Keratinocyte (primary cell): ENCODE results near the gene WDR76. TPM values are rescaled to one million over a fixed set of nuclear protein-coding genes. Genes with fewer than 3 reads are reported as not detected.

Source experiments
- DNase-seq: peaks from one replicate; pipeline ENCODE4 v3.0.0-alpha.2; 2011; ENCODE audit warnings: low read depth, missing footprints, low spot score
- FAIRE-seq: peaks from 2 replicates; lab custom pipeline; 2011; peaks lifted over from hg19 to GRCh38; lab: Jason Lieb, UNC
- H2AFZ ChIP-seq: 2 replicates; pipeline ENCODE4 v1.6.0; 2012; ENCODE audit warnings: low read length, control low read depth, inconsistent platforms; ENCODE audit not compliant: control insufficient read depth
- H3K27ac ChIP-seq: 2 replicates; pipeline ENCODE4 v1.5.1; 2011; ENCODE audit warnings: low read length; ENCODE audit not compliant: control insufficient read depth, insufficient read depth
- H3K27me3 ChIP-seq: 3 replicates; pipeline ENCODE4 v1.6.0; 2011; ENCODE audit warnings: low read length; ENCODE audit not compliant: control insufficient read depth, insufficient read depth; ENCODE audit errors: extremely low read depth
- H3K36me3 ChIP-seq, 2 experiments: 2 replicates in 1 of 2; 3 replicates in 1 of 2; pipeline ENCODE4 v1.5.1; 2011; ENCODE audit warnings: low read length in 2 of 2, mild to moderate bottlenecking in 1 of 2; ENCODE audit not compliant: control insufficient read depth in 2 of 2, insufficient read depth in 2 of 2; ENCODE audit errors: extremely low read depth in 1 of 2
- H3K4me1 ChIP-seq: 3 replicates; pipeline ENCODE4 v1.5.1; 2011; ENCODE audit warnings: low read length; ENCODE audit not compliant: control insufficient read depth, insufficient read depth; ENCODE audit errors: extremely low read depth
- H3K4me2 ChIP-seq: 3 replicates; pipeline ENCODE4 v1.6.0; 2011; ENCODE audit warnings: low read depth, low read length; ENCODE audit not compliant: control insufficient read depth, insufficient read depth; ENCODE audit errors: extremely low read depth
- H3K4me3 ChIP-seq, 3 experiments: fragments of 200-600 bp in 1 of 3; sonication (generic) in 1 of 3; 2 replicates in 2 of 3; 3 replicates in 1 of 3; pipeline ENCODE4 v1.5.1; 2011 to 2016; ENCODE audit warnings: low read length in 3 of 3, mild to moderate bottlenecking in 3 of 3, control low read depth in 2 of 3, inconsistent platforms in 1 of 3, low read depth in 1 of 3, mixed read lengths in 1 of 3, mixed run types in 1 of 3, moderate library complexity in 1 of 3; ENCODE audit not compliant: control insufficient read depth in 2 of 3, insufficient read depth in 2 of 3; ENCODE audit errors: extremely low read depth in 1 of 3
- H3K79me2 ChIP-seq: 2 replicates; pipeline ENCODE4 v1.6.0; 2012; ENCODE audit warnings: low read length; ENCODE audit not compliant: control insufficient read depth, insufficient read depth
- H3K9ac ChIP-seq: 3 replicates; pipeline ENCODE4 v1.6.0; 2011; ENCODE audit warnings: low read length; ENCODE audit not compliant: control insufficient read depth, insufficient read depth; ENCODE audit errors: extremely low read depth
- H3K9me1 ChIP-seq: 3 replicates; pipeline ENCODE4 v1.6.0; 2011; ENCODE audit warnings: low read length; ENCODE audit not compliant: control insufficient read depth, insufficient read depth; ENCODE audit errors: extremely low read depth
- H3K9me3 ChIP-seq: 2 replicates; pipeline ENCODE4 v1.5.1; 2012; ENCODE audit warnings: low read depth, low read length; ENCODE audit not compliant: control insufficient read depth
- H4K20me1 ChIP-seq: 3 replicates; pipeline ENCODE4 v1.6.0; 2011; ENCODE audit warnings: low read length; ENCODE audit not compliant: control insufficient read depth, insufficient read depth; ENCODE audit errors: extremely low read depth
- EZH2 ChIP-seq: IDR thresholded peaks from one replicate; pipeline ENCODE4 v1.6.1; 2012; ENCODE audit warnings: inconsistent platforms, mild to moderate bottlenecking, low read length, moderate library complexity
- dilution Hi-C: fragments of 300-500 bp; cut with MboI; formaldehyde crosslinking; loops from one replicate; pipeline ENCODE4 v1.7.0; 2020; ENCODE audit warnings: low sequenced_read_pairs; ENCODE audit not compliant: extremely low pct_ligation_motif_present
- polyA plus RNA-seq, 5 experiments: library from polyadenylated mRNA; depleted of rRNA in 3 of 5; stranded (reverse) in 3 of 5; stranded (forward) in 1 of 5; unstranded in 1 of 5; fragments of >200 nt; gene quantifications; 1 replicate in 1 of 5; 2 replicates in 3 of 5; 3 replicates in 1 of 5; pipeline versions ENCODE4 v1.2.1 to v1.2.3, GENCODE V29; 2011 to 2012; ENCODE audit warnings: missing spikeins in 2 of 5, low read depth in 1 of 5, low replicate concordance in 1 of 5
- TF ChIP-seq, protein P1 (sequence below), 3 experiments: IDR thresholded peaks in 1 of 3; conservative IDR thresholded peaks in 1 of 3; optimal IDR thresholded peaks in 1 of 3; 2 replicates in 2 of 3; 3 replicates in 1 of 3; pipeline versions ENCODE3 to v1.5.1; 2011; ENCODE audit warnings: low read length in 3 of 3, mild to moderate bottlenecking in 3 of 3, moderate library complexity in 2 of 3, control low read depth in 1 of 3, inconsistent platforms in 1 of 3; ENCODE audit not compliant: insufficient read depth in 2 of 3; ENCODE audit errors: extremely low read depth in 1 of 3

The WDR76 gene
- polyA plus RNA-seq, 1 donor (not counting 4 experiments of a cell fraction or from before 2014, with no cell fraction given) = 4.7 TPM

GRCh38 chr15:43845421-43845820 lies 18.6 kb downstream of the WDR76 start:
- TF ChIP-seq EZH2 = no peak
- Histone ChIP-seq H3K9me3 (no peaks in the 10 kb centered on the region), H2AFZ (no peak overlapping the region), H3K36me3 (peaks cover 0 to 5% of the 10 kb centered on the region in 2 experiments), H3K27ac (no peak overlapping the region), H3K9me1 (no peaks in the 10 kb centered on the region), H3K27me3 (no peaks in the 10 kb centered on the region), H3K79me2 (no peaks in the 10 kb centered on the region), H3K9ac (no peak overlapping the region), H3K4me1 (no peaks in the 10 kb centered on the region), H4K20me1 (no peaks in the 10 kb centered on the region), H3K4me3 (no peak overlapping the region), H3K4me2 (no peak overlapping the region)
- dilution Hi-C loops = no loop called here
- DNase-seq (no peak), FAIRE-seq (no peak)

DNA sequence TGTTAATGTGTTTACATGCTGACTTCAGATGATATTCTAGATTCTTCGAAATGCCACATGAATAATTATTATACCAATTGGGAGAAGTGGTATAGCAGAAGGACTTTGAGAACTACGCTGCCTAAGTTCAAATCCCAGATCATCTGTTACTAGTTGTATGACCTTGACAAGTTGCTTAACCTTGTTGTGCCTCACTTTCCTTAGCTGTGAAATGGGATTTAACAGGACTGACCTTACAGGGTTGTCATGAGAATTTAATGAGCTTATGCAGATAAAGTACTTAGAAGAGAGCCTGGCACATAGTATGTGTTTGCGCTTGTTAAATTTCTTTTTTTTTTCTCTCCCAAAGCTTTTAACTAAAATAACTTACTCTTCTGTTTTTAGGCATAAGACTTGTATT lies 24.4 kb downstream of the WDR76 start:
- H3K79me2 ChIP-seq = no peaks in the 10 kb centered on the region
- H3K9me1 ChIP-seq = no peaks in the 10 kb centered on the region
- H3K4me3 ChIP-seq = no peak overlapping the region
- no peak overlapping the region for H3K9ac ChIP-seq
- no peak overlapping the region for H3K4me2 ChIP-seq
- H4K20me1 ChIP-seq = no peaks in the 10 kb centered on the region
- no peak overlapping the region for H2AFZ ChIP-seq
- H3K27ac ChIP-seq = no peak overlapping the region
- H3K36me3 ChIP-seq = peaks cover 0 to 3% of the 10 kb centered on the region in 2 experiments
- TF ChIP-seq EZH2 = no peak
- TF ChIP-seq, protein P1, sequence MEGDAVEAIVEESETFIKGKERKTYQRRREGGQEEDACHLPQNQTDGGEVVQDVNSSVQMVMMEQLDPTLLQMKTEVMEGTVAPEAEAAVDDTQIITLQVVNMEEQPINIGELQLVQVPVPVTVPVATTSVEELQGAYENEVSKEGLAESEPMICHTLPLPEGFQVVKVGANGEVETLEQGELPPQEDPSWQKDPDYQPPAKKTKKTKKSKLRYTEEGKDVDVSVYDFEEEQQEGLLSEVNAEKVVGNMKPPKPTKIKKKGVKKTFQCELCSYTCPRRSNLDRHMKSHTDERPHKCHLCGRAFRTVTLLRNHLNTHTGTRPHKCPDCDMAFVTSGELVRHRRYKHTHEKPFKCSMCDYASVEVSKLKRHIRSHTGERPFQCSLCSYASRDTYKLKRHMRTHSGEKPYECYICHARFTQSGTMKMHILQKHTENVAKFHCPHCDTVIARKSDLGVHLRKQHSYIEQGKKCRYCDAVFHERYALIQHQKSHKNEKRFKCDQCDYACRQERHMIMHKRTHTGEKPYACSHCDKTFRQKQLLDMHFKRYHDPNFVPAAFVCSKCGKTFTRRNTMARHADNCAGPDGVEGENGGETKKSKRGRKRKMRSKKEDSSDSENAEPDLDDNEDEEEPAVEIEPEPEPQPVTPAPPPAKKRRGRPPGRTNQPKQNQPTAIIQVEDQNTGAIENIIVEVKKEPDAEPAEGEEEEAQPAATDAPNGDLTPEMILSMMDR (optimal IDR thresholded peaks at IDR 0.05 in 1 of 3, IDR thresholded peaks at IDR 0.05 in 1 of 3, conservative IDR thresholded peaks at IDR 0.05 in 1 of 3; ENCODE audit: extremely low read depth in 1 of 3, insufficient read depth in 2 of 3, low read length in 3 of 3) = no peak
- DNase-seq (no peak), FAIRE-seq (no peak)
- no peaks in the 10 kb centered on the region for H3K9me3 ChIP-seq
- H3K4me1 ChIP-seq = no peaks in the 10 kb centered on the region
- no peaks in the 10 kb centered on the region for H3K27me3 ChIP-seq
- dilution Hi-C loops = no loop called here

GRCh38 chr15:43852607-43853006 lies 25.8 kb downstream of the WDR76 start:
- dilution Hi-C loops = no loop called here
- Histone ChIP-seq H2AFZ (no peak overlapping the region), H4K20me1 (no peaks in the 10 kb centered on the region), H3K9me1 (no peaks in the 10 kb centered on the region), H3K4me1 (no peaks in the 10 kb centered on the region), H3K27ac (no peak overlapping the region), H3K27me3 (no peaks in the 10 kb centered on the region), H3K79me2 (no peaks in the 10 kb centered on the region), H3K4me2 (no peak overlapping the region), H3K4me3 (no peak overlapping the region), H3K9ac (no peak overlapping the region), H3K9me3 (no peaks in the 10 kb centered on the region), H3K36me3 (peaks cover 0 to 4% of the 10 kb centered on the region in 2 experiments)
- no peak for FAIRE-seq
- no peak for DNase-seq
- TF ChIP-seq EZH2 = no peak
- TF ChIP-seq, protein P1 (optimal IDR thresholded peaks at IDR 0.05 in 1 of 3, IDR thresholded peaks at IDR 0.05 in 1 of 3, conservative IDR thresholded peaks at IDR 0.05 in 1 of 3; ENCODE audit: extremely low read depth in 1 of 3, insufficient read depth in 2 of 3, low read length in 3 of 3) = no peak
